ENCODE measurements around the gene OIT3.

OIT3 gene

GRCh38 chr10:72946963-72947362 is 53.4 kb downstream of the OIT3 start:
- TF ChIP-seq CTCF (IDR thresholded peaks at IDR 0.05; ENCODE audit: control insufficient read depth, extremely low read depth, insufficient read depth) = no peak
- H3K4me3 ChIP-seq (ENCODE audit: low read depth, low read length) = no peak overlapping the region
- no peak for DNase-seq (ENCODE audit: low read depth)

DNA sequence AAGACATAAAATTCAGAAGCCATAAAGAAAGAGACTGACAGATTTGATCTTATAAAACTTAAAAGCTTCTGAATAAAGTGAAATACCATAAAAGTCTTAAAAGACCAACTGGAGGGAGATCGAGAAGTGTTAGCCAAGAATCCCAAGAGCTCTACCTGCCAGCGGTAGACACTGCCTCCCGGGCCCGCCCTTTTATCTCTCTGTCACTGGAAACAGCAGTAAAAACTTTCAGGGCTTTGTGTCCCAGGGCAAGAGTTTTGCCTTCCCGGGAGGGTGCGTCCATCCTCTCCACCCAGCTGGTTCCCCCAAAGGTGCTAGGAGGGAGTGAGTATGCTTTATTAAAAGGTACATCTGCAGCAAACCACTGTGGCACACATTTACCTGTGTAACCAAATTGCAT is 55.2 kb downstream of the OIT3 start:
- H3K4me3 ChIP-seq (ENCODE audit: low read depth, low read length) = no peak overlapping the region
- no peak for DNase-seq (ENCODE audit: low read depth)
- no peak for TF ChIP-seq CTCF (IDR thresholded peaks at IDR 0.05; ENCODE audit: control insufficient read depth, extremely low read depth, insufficient read depth)

GRCh38 chr10:72951760-72952159 is 58.2 kb downstream of the OIT3 start:
- DNase-seq (ENCODE audit: low read depth) = no peak
- no peak for TF ChIP-seq CTCF (IDR thresholded peaks at IDR 0.05; ENCODE audit: control insufficient read depth, extremely low read depth, insufficient read depth)
- no peak overlapping the region for H3K4me3 ChIP-seq (ENCODE audit: low read depth, low read length)

DNA sequence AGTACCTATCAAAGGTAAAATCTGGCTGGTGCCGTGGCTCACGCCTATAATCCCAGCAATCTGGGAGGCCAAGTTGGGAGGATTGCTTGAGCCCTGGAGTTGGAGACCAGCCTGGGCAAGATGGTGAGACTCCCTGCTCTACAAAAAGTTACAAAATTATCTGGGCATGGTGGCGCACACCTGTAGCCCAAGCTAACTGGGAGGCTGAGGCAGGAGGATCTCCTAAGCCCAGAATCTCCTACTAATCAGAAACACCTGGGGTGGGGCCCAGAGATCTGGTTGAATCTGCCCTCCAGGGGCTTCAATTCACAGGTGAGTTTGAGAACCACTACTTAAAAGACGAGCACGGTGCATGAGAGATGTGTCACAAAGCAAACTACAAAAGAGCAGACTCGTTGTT is 58.6 kb downstream of the OIT3 start:
- TF ChIP-seq CTCF (IDR thresholded peaks at IDR 0.05; ENCODE audit: control insufficient read depth, extremely low read depth, insufficient read depth) = no peak
- H3K4me3 ChIP-seq (ENCODE audit: low read depth, low read length) = no peak overlapping the region
- DNase-seq (ENCODE audit: low read depth) = no peak

DNA sequence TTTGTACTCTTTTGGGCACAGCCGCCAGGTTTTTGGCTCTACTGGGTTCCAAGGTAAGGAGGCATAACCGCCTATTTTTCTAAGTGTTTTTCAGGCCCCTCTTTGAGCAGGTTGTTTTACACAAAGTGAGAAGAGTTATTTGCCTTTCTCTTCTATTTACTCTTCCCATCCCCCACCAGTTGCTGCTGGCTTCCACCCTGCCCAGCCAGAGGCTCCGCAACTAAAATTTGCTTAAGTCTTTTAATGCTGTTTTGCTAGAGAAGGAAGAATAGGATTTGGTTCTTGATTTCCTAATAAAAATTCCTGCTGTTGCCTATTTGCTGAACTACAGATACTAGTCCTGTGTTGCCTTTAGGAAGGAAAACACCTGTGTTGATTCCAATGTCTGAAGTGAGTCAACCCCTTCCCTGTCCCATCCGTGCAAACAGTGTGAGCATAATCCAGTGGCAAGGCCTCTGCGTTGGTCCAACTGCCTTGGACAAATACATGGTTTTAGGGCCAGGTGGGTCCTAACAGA is 59.2 kb downstream of the OIT3 start:
- no peak overlapping the region for H3K4me3 ChIP-seq (ENCODE audit: low read depth, low read length)
- DNase-seq (ENCODE audit: low read depth) = peak; percentile 63

GRCh38 chr10:72953687-72954086 is 60.1 kb downstream of the OIT3 start:
- no peak overlapping the region for H3K4me3 ChIP-seq (ENCODE audit: low read depth, low read length)
- no peak for DNase-seq (ENCODE audit: low read depth)
- TF ChIP-seq CTCF (IDR thresholded peaks at IDR 0.05; ENCODE audit: control insufficient read depth, extremely low read depth, insufficient read depth) = no peak

More for the DNA sequence above, 59.2 kb downstream of the OIT3 start:
- no peak for TF ChIP-seq CTCF (IDR thresholded peaks at IDR 0.05; ENCODE audit: control insufficient read depth, extremely low read depth, insufficient read depth)

DNA sequence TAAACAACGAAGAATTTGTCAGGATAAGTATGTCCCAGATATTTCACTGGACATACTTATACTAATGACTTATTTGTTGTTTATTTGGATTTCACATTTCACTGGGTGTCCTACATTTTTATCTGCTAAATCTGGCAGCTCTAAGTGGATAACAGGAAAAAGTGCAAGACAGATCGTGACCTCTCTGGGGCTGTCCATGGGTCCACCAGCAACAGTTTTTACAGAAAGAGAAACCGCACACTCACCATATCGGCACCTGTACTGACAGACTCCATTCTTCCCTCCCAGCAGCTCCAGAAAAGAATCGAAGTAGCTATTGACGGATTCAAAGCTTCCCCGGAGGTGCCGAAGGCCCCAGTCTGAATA is 60.7 kb downstream of the OIT3 start:
- no peak for TF ChIP-seq CTCF (IDR thresholded peaks at IDR 0.05; ENCODE audit: control insufficient read depth, extremely low read depth, insufficient read depth)
- H3K4me3 ChIP-seq (ENCODE audit: low read depth, low read length) = no peak overlapping the region
- no peak for DNase-seq (ENCODE audit: low read depth)
